Tibial nerve (tissue), 4 donors: ENCODE measurements around the gene TLNRD1. TPM values are rescaled to one million over a fixed set of nuclear protein-coding genes. Genes with fewer than 3 reads are reported as not detected.
"Not testable (repeated sequence)": the region's sequence is repeated elsewhere in the genome, so short reads cannot be mapped to it uniquely, and the experiment has no call there.

ENCODE experiments used
- DNase-seq, 2 donors: peaks; one replicate each; pipeline ENCODE4 v3.0.0-alpha.2; 2019; ENCODE audit warnings: low spot score in 2 of 2
- H3K27ac ChIP-seq, 4 donors: fragments of 200-600 bp; sonication (generic) in 3 of 4; one replicate each; pipeline ENCODE4 v1.5.1; 2017 to 2019; ENCODE audit warnings: mild to moderate bottlenecking in 1 of 4
- H3K27me3 ChIP-seq, 2 donors: fragments of 200-600 bp; sonication (generic) in 1 of 2; one replicate each; pipeline versions ENCODE4 v1.5.1 to v1.6.0; 2017 to 2019
- H3K36me3 ChIP-seq, 3 donors: fragments of 200-600 bp; sonication (generic); one replicate each; pipeline ENCODE4 v1.5.1; 2018 to 2019
- H3K4me1 ChIP-seq, 4 donors: fragments of 200-600 bp; sonication (generic) in 3 of 4; one replicate each; pipeline ENCODE4 v1.5.1; 2017 to 2019
- H3K4me3 ChIP-seq, 4 donors: fragments of 200-600 bp; sonication (generic) in 3 of 4; one replicate each; pipeline ENCODE4 v1.5.1; 2017 to 2019; ENCODE audit warnings: mild to moderate bottlenecking in 1 of 4, moderate library complexity in 1 of 4
- H3K9me3 ChIP-seq, 4 donors: fragments of 200-600 bp; sonication (generic) in 3 of 4; one replicate each; pipeline ENCODE4 v1.5.1; 2017 to 2019
- CTCF ChIP-seq, 5 experiments: fragments of 200-600 bp in 3 of 5; fragments of 450-650 bp in 2 of 5; sonication (generic) in 3 of 5; IDR thresholded peaks; one replicate each; pipeline ENCODE4 v1.5.1; 2016 to 2019; ENCODE audit warnings: antibody characterized with exemption in 5 of 5, mild to moderate bottlenecking in 3 of 5, moderate library complexity in 2 of 5
- EP300 ChIP-seq, 2 donors: sonication (generic); formaldehyde crosslinking; IDR thresholded peaks; one replicate each; pipeline ENCODE4 v1.6.1; 2017; ENCODE audit warnings: antibody characterized with exemption in 2 of 2, mild to moderate bottlenecking in 1 of 2
- POLR2A ChIP-seq, 2 donors: fragments of 450-650 bp; IDR thresholded peaks; one replicate each; pipeline ENCODE4 v1.6.1; 2017; ENCODE audit warnings: antibody characterized with exemption in 2 of 2, mild to moderate bottlenecking in 2 of 2, moderate library complexity in 2 of 2
- WGBS, 2 donors: methylation state at CpG; one replicate each; pipeline ENCODE4 v1.1.5; 2018; 5-methylcytosine and 5-hydroxymethylcytosine counted together
- total RNA-seq, 4 donors: library from RNA; depleted of rRNA; stranded (reverse); fragments of >200 nt; gene quantifications; one replicate each; pipeline ENCODE4 v1.1.0, GENCODE V29; 2016

Gene TLNRD1
- total RNA-seq, 4 donors from 2014 or later: 18.8 to 46.5 (median 30.0) TPM

- WGBS, 2 donors: 83 to 92% methylated on average over 2 of the region's 2 CpGs
- TF ChIP-seq CTCF (IDR thresholded peaks at IDR 0.05): no peak
- TF ChIP-seq POLR2A (IDR thresholded peaks at IDR 0.05): no peak
- H3K9me3 ChIP-seq: no peaks in the 10 kb centered on the region
Observed at GRCh38 chr15:80957556-80957955, 43.2 kb upstream of the TLNRD1 start.

GRCh38 chr15:80957976-80958375 is 42.7 kb upstream of the TLNRD1 start:
- no peak for TF ChIP-seq POLR2A (IDR thresholded peaks at IDR 0.05)
- Histone ChIP-seq H3K36me3 (peaks cover 0 to 38% (median 0%) of the 10 kb centered on the region in 3 donors), H3K27ac (no peak overlapping the region), H3K4me1 (peaks cover 0 to 29% (median 6%) of the 10 kb centered on the region in 4 donors), H3K9me3 (no peaks in the 10 kb centered on the region), H3K27me3 (no peaks in the 10 kb centered on the region), H3K4me3 (no peak overlapping the region)
- DNase-seq: no peak
- 96% methylated on average over 2 of the region's 2 CpGs for WGBS, 2 donors

More at GRCh38 chr15:80957556-80957955, 43.2 kb upstream of the TLNRD1 start:
- Histone ChIP-seq H3K4me1 (peaks cover 0 to 29% (median 6%) of the 10 kb centered on the region in 4 donors), H3K27me3 (no peaks in the 10 kb centered on the region), H3K27ac (no peak overlapping the region), H3K36me3 (peaks cover 0 to 42% (median 0%) of the 10 kb centered on the region in 3 donors), H3K4me3 (no peak overlapping the region)
- DNase-seq: no peak

DNA sequence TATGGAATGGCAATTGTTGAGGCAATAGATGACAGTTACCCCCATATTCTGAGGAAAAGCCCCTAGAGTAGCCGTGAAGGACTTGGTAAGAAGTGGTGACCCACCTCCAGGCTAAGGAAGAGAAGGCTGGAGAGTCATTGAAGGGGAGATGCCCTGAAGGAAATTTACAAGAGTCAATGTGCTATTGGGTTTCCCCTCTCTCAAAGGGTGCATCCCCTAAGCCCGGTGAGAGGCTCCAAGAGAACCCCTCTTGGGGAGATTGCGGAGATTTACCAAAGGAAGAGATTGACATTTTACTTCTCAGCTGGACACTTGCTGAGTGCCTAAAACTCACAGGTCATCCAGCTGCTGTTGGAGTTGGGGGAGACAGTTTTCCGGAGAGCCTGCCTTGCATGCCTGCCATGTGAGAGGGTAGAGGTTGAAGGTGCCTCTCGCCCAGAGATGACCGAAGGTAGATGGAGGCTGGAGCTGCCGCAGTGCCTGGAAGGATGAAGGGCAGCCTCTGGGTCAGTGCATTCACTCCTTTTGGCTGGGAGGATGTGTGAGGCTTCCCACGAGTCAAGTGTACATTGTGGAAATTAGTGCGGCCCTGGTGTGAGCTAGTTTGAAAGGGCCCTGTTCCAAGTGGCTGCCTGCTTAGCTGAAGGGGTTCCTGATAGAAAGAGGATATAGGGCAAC is 41.8 kb upstream of the TLNRD1 start:
- H3K4me1 ChIP-seq: peaks cover 0 to 21% (median 6%) of the 10 kb centered on the region in 4 donors
- H3K9me3 ChIP-seq: no peaks in the 10 kb centered on the region
- TF ChIP-seq EP300 (IDR thresholded peaks at IDR 0.05) (no peak), POLR2A (IDR thresholded peaks at IDR 0.05) (no peak), CTCF (IDR thresholded peaks at IDR 0.05) (no peak)
- H3K4me3 ChIP-seq: no peak overlapping the region
- no peak overlapping the region for H3K27ac ChIP-seq
- no peak for DNase-seq
- H3K27me3 ChIP-seq: no peaks in the 10 kb centered on the region
- peaks cover 0 to 29% (median 0%) of the 10 kb centered on the region in 3 donors for H3K36me3 ChIP-seq
- WGBS, 2 donors: 96 to 98% methylated on average over 9 of the region's 9 CpGs

DNA sequence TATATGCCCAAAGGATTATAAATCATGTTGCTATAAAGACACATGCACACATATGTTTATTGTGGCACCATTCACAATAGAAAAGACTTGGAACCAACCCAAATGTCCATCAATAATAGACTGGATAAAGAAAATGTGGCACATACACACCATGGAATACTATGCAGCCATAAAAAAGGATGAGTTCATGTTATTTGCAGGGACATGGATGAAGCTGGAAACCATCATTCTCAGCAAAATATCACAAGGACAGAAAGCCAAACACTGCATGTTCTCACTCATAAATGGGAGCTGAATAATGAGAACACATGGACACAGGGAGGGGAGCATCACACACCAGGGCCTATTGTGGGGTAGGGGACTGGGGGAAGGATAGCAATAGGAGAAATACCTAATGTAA is 35.3 kb upstream of the TLNRD1 start:
- H3K27me3 ChIP-seq, H3K27ac ChIP-seq, H3K4me3 ChIP-seq, H3K9me3 ChIP-seq, DNase-seq: not testable (repeated sequence)
- Histone ChIP-seq H3K4me1 (peaks cover 0 to 10% (median 0%) of the 10 kb centered on the region in 4 donors), H3K36me3 (peaks cover 0 to 42% (median 0%) of the 10 kb centered on the region in 3 donors)

- Histone ChIP-seq H3K27ac (no peak overlapping the region), H3K4me1 (peaks cover 0 to 10% (median 0%) of the 10 kb centered on the region in 4 donors), H3K36me3 (peaks cover 0 to 42% (median 0%) of the 10 kb centered on the region in 3 donors), H3K9me3 (peaks cover 0 to 5% (median 0%) of the 10 kb centered on the region in 4 donors), H3K27me3 (no peaks in the 10 kb centered on the region), H3K4me3 (no peak overlapping the region)
- no peak for DNase-seq
- WGBS, 2 donors: 89 to 96% methylated on average over 8 of the region's 8 CpGs
- TF ChIP-seq EP300 (IDR thresholded peaks at IDR 0.05): no peak
- TF ChIP-seq CTCF (IDR thresholded peaks at IDR 0.05): no peak
- no peak for TF ChIP-seq POLR2A (IDR thresholded peaks at IDR 0.05)
Observed at GRCh38 chr15:80966431-80967197, 34.1 kb upstream of the TLNRD1 start.

DNA sequence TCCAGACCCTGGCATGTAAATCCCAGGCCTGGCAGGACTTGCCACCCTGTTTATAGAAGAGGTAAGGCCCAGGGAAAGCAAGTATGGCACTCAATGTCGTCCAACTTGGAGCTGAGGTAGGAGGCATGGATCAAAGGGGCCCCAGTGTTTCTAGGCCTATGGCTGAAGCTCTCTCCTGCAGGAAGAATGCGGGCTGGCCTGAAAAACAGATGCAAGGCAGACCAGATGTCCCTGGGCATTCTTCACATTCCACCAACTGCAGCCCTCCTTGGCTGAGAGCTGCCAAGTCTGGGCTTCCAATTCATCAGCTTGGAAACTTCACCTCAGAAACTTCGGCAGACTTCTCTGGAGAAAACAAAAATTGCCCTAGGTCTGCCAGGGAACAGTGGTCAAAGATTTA is 33.3 kb upstream of the TLNRD1 start:
- 45 to 48% methylated on average over 3 of the region's 3 CpGs for WGBS, 2 donors
- Histone ChIP-seq H3K27ac (no peak overlapping the region), H3K4me1 (peaks cover 0 to 10% (median 0%) of the 10 kb centered on the region in 4 donors), H3K36me3 (peaks cover 0 to 46% (median 0%) of the 10 kb centered on the region in 3 donors), H3K4me3 (no peak overlapping the region), H3K27me3 (no peaks in the 10 kb centered on the region), H3K9me3 (peaks cover 0 to 5% (median 0%) of the 10 kb centered on the region in 4 donors)
- TF ChIP-seq EP300 (IDR thresholded peaks at IDR 0.05): no peak
- TF ChIP-seq POLR2A (IDR thresholded peaks at IDR 0.05): no peak
- TF ChIP-seq CTCF (IDR thresholded peaks at IDR 0.05): no peak
- DNase-seq: no peak
